ENCODE data around the gene SMARCAL1.

GRCh38 chr2:216485745-216486144, 73.5 kb downstream of the SMARCAL1 start:
- no peak for TF ChIP-seq EZH2 (IDR thresholded peaks at IDR 0.05)
- no peak for TF ChIP-seq POLR2AphosphoS5 (IDR thresholded peaks at IDR 0.05; ENCODE audit: borderline replicate concordance, low read depth, low read length)
